HG03025 (cell line): ENCODE results near the gene CFAP45.

Source experiments
- ATAC-seq: cut with Tn5 transposase; IDR thresholded peaks from one replicate; pipeline ENCODE4 v1.9.1; 2021; ENCODE audit warnings: mild to moderate bottlenecking, moderate library complexity; ENCODE audit not compliant: unreplicated experiment, low FRiP score

CFAP45 gene

GRCh38 chr1:159880430-159880829, 19.5 kb downstream of the CFAP45 start:
- ATAC-seq, result no peak

- no peak for ATAC-seq
Observed at GRCh38 chr1:159879977-159880376, 20.0 kb downstream of the CFAP45 start.

GRCh38 chr1:159879136-159879535, 20.8 kb downstream of the CFAP45 start:
- ATAC-seq, result no peak

- ATAC-seq, result no peak
Observed at GRCh38 chr1:159877695-159878444, 22.1 kb downstream of the CFAP45 start.

- no peak for ATAC-seq
Observed at GRCh38 chr1:159873530-159874143, 26.3 kb downstream of the CFAP45 start.

- no peak for ATAC-seq
Observed at GRCh38 chr1:159872891-159873290, 27.1 kb downstream of the CFAP45 start.

GRCh38 chr1:159870704-159871103, 29.3 kb downstream of the CFAP45 start:
- no peak for ATAC-seq

GRCh38 chr1:159869607-159870006, 30.4 kb downstream of the CFAP45 start:
- ATAC-seq, result no peak

GRCh38 chr1:159869173-159869572, 30.8 kb downstream of the CFAP45 start:
- ATAC-seq, result no peak

- no peak for ATAC-seq
Observed at GRCh38 chr1:159868766-159869165, 31.2 kb downstream of the CFAP45 start.

GRCh38 chr1:159867664-159868026, 32.3 kb downstream of the CFAP45 start:
- no peak for ATAC-seq

GRCh38 chr1:159866905-159867663, 32.9 kb downstream of the CFAP45 start:
- ATAC-seq, result no peak

- no peak for ATAC-seq
Observed at GRCh38 chr1:159866066-159866465, 33.9 kb downstream of the CFAP45 start.

GRCh38 chr1:159864262-159864661, 35.7 kb downstream of the CFAP45 start:
- no peak for ATAC-seq

- no peak for ATAC-seq
Observed at GRCh38 chr1:159862557-159862956, 37.4 kb downstream of the CFAP45 start, which contains the start of gene VSIG8. Gene VSIG8 (minus strand): TSS chr1:159862657. CDS start chr1:159862521, 136 bp downstream.

- ATAC-seq, result no peak
Observed at GRCh38 chr1:159862031-159862430, 37.9 kb downstream of the CFAP45 start.

GRCh38 chr1:159861218-159861617, 38.7 kb downstream of the CFAP45 start:
- no peak for ATAC-seq

- no peak for ATAC-seq
Observed at GRCh38 chr1:159860456-159860855, 39.5 kb downstream of the CFAP45 start.

- no peak for ATAC-seq
Observed at GRCh38 chr1:159859767-159860322, 40.1 kb downstream of the CFAP45 start.

- ATAC-seq, result no peak
Observed at GRCh38 chr1:159857889-159858288, 42.1 kb downstream of the CFAP45 start.

GRCh38 chr1:159856576-159856975, 43.4 kb downstream of the CFAP45 start:
- no peak for ATAC-seq
